DMS53 treated with DMSO at 0.1 percent for 48 hours (cell line): ENCODE results near the gene MPV17L2.

Experiments
- DNase-seq: peaks from one replicate; lab custom pipeline; 2025; ENCODE audit not compliant: unreplicated experiment; lab: John Stamatoyannopoulos, UW

Gene MPV17L2

GRCh38 chr19:18232540-18233223 lies 39.7 kb downstream of the MPV17L2 start:
- DNase-seq = no peak

GRCh38 chr19:18233224-18233825 lies 40.3 kb downstream of the MPV17L2 start:
- DNase-seq = peak; percentile 18

- no peak for DNase-seq
Observed at GRCh38 chr19:18234194-18234593, 41.2 kb downstream of the MPV17L2 start.

- no peak for DNase-seq
Observed at GRCh38 chr19:18239303-18239702, 46.3 kb downstream of the MPV17L2 start.

GRCh38 chr19:18245297-18245696 lies 52.3 kb downstream of the MPV17L2 start:
- no peak for DNase-seq
